GM20431 (cell line): ENCODE measurements around the gene CHMP1A.

ENCODE experiments used
- in situ Hi-C: fragments of 300-500 bp; cut with MseI, MboI; formaldehyde crosslinking; loops from one replicate; pipeline ENCODE4 v1.15.0; 2020; ENCODE audit warnings: low sequenced_read_pairs; ENCODE audit not compliant: unreplicated experiment

The CHMP1A gene

DNA sequence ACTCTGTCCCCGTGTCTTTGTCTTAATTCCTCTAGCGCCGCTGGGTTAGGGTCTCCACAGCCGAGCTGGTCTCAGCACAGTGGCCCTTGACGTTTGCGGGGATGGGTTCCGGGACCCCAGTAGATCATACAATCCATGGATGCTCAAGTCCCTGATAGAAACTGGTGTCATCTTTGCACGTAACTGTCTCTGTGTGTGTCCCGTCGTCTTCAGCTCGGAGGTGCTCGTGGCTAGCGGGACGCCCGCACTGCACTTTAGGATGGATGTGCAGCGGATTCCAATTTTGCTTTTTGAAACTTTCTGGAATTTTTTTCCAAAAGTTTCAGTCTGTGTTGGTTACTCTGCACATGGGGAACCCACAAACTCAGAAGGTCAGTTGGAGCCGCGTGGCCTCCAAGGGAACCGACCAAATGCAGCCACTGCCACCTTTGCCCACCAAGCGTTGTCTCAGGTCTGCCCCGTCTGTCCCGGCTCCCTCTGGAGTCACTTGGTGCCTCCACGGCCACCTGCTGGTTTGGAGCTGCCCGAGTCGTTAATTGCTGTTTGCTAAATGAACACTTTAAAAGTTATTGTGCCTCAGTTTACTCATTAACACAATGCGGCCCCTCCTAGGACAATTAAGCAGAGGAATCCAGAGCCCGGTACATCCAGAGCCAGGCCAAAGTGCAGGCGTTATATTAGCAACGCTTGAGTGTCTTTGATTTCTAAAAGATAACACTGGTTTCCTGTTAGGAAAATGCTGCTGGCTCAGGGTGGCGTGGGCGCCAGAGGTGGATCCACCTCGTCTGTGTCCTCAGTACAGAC lies 49.4 kb downstream of the CHMP1A start:
- in situ Hi-C loops: no loop called here

- in situ Hi-C loops: no loop called here
Measured at GRCh38 chr16:89607453-89607852, 50.1 kb downstream of the CHMP1A start.

DNA sequence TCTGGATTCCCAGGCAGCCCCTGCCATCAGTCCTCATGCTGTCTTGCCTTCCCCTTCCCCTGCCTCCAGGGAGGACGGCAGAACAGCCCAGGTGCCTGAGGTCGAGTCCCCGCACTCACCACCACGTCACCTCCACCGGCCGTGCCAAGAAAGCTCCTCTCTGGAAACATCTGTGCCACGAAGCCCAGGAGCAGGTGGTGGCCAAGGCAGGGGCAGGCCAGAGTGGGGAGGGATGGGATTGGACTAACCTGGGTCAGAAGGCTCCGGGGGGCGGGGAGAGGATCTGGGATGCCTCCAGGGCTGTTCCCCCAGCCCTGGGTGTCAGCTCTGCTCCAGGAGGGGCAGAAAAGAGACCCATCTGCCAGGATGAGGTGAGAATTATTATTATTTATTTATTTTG lies 51.5 kb downstream of the CHMP1A start:
- in situ Hi-C loops: no loop called here

- in situ Hi-C loops: no loop called here
Measured at GRCh38 chr16:89605186-89605970, 52.1 kb downstream of the CHMP1A start.

GRCh38 chr16:89604764-89605163 lies 52.7 kb downstream of the CHMP1A start:
- in situ Hi-C loops: no loop called here

DNA sequence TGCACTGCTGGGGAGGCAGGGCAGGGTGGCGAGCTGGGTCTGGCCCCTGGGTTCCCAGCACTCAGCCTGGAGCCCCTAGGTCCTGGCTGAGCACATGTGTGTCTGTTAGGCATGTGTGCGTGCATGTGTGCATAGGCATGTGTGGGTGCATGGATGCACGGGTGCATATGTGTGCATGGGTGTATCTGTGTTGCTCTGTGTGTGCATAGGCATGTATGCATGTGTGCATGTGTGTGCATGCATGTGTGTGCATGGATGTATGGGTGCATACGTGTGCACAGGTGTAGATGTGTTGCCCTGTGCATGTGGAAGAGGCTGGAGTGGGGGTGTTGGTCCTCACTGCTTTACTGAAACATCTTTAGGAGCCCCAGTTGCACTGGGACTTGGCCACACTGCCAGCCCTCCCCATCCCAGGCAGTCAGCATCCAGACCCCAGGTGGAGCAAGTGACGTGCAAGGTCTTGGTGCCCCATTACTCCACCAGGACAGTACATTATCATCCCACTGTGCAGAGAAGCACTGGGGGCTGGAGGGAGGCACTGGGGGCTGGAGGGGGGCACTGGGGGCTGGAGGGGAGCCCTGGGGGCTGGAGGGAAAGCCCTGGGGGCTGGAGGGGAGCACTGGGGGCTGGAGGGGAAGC lies 54.4 kb downstream of the CHMP1A start:
- in situ Hi-C loops: no loop called here

DNA sequence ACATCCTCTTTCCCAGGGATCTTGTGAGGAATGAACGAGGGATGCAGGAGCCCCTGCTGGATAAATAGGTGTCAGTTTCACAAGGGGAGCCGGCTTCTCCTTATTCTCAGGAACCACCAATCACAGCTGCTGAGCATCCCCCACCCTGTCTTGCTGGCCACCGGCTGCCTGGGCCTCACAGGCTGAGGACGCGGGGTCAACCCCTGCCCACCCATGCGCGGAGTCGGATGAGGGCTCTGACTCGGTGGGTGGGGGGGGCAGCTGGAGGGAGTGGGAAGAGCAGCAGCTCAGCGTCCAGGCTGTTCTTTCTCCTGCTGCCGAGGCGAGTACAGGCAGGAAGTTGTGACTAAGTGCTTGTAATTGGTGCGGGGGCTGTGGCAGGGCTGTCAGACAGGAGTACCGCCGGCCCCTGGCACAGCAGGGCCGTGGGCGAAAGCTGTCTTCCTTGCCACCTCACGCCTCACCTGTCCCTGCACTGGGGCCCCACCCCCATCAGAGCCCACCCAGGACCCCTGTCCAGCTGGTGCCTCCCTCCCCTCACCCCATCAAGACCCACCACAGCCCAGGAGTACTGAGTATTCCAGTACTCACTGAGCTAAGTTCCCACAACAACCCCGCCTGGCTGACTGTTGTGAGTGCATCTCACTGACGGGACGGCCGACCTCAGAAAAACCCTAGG lies 55.1 kb downstream of the CHMP1A start:
- in situ Hi-C loops: no loop called here

DNA sequence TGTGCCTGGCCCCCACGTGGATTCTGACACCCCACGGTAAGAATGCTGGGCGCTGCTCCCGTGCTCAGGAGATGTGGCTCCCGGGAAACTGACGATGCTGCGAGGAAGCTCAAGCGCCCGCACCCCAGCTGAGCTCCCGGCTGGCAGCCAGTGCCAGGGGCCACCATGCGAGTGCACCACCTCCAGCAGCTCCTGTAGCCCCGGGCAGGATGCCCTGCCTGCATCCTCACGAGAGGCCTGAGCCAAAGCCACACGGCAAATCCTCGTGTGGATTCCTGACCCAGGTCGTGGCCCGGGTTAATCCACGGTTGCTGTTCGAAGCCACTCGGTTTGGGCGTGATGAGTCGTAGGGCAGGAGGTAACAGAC lies 55.6 kb downstream of the CHMP1A start:
- in situ Hi-C loops: no loop called here

DNA sequence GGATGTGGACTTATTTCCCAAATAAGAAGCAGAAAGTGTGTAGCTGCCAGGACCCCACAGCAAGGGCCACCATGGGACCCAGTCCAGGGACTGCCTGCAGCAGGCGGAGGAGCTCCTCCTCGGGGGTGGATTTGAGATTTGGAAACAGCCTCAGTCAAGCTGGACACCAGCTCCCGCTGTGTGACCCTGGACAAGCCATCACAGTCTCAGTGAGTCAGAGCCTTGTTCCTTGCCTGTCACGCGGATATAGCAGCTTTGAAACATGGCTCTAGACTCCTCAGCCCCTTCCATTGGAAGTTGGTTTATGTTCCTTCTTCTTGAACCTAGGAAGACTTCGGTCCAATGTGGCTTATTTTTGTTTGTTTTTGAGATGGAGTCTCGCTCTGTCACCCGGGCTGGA lies 56.6 kb downstream of the CHMP1A start:
- in situ Hi-C loops: no loop called here

DNA sequence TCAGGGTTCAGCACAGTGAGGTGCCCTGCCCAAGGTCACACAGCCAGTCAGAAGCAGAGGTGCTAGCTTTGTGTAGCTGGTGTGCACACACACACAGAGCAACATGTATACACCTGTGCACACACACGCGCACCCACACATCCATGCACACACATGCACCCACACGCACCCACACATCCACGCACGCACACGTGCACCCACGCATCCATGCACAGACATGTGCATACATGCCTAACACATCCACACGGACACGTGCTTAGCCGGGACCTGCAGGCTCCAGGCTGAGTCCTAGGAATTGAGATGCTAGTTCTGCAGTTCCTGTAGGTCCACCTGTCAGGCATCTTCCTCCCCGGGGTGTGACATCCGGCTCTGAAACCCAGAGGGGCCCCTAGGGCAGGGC lies 57.1 kb downstream of the CHMP1A start:
- in situ Hi-C loops: no loop called here

DNA sequence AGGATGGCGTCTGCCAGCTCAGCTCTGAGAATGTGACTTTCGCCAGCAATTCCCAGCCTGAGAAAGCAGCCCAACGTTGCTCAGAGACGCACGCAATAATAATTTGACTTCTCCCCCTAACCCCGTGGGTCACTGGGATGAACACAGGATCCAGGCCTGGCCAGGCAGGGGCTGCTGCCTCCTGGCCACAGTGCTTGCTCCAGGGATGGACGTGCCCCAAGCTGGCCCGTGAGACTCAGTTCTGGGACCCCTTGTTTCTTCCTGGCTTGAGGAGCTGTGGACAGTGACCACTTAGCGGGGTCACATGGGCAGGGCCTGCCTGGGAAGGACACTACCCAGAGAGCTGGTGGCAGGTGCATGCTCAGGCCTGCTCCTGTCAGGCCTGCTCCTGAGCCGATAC lies 57.6 kb downstream of the CHMP1A start:
- in situ Hi-C loops: no loop called here

DNA sequence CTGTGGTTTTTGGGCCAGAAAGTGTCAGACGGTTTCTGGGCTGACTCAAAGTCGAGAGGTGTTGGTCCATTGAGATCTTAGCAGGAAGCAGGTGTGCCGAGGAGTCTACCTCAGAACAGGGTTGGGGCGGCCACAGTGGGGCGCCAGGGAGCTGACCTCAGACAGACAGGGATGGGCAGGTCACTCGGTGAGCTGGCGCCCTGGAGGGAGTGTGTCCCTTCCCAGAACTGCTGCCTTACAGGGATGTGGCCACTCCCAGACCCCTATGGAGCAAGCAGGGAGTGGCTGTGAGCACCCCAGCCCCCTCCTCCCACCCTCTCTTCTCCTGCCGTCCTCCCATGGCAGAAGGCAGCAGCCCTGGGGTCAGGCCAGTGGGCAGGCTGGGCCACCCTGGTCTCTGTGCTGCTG lies 58.1 kb downstream of the CHMP1A start:
- in situ Hi-C loops: no loop called here

- in situ Hi-C loops: no loop called here
Measured at GRCh38 chr16:89598199-89598598, 59.3 kb downstream of the CHMP1A start.

DNA sequence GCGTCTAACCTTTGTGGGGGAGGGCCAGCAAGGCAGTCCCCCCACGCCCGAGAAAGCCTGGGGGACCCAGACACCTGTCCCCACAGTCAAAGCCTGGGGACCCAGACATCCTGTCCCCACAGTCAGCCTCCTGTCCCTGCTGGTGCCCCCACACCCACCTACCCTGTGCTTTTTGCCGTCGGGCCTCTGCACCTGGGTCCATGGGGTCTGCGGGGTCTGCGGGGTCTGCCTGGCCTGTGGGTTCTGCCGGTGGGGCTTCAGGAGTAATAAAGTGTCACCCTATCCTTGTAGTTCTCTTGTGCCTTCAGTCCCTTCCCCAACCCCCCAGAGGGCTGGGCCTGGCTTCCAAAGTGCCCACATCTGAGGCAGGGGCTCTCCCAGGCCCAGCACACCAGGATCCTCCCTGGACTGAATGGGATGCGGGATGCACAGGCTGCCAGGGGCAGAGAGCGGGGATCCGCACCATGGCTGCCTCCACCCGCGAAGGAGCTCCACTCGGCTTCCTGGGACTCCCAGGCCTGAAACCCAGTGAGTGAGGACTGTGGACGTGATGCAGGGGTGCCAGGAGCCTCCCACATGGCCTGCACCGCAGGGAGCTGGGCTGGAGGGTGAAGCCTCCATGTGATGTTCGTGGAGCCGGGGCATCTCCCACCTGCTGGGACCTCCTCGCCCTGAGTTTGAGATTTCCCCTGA lies 60.4 kb downstream of the CHMP1A start:
- in situ Hi-C loops: no loop called here

DNA sequence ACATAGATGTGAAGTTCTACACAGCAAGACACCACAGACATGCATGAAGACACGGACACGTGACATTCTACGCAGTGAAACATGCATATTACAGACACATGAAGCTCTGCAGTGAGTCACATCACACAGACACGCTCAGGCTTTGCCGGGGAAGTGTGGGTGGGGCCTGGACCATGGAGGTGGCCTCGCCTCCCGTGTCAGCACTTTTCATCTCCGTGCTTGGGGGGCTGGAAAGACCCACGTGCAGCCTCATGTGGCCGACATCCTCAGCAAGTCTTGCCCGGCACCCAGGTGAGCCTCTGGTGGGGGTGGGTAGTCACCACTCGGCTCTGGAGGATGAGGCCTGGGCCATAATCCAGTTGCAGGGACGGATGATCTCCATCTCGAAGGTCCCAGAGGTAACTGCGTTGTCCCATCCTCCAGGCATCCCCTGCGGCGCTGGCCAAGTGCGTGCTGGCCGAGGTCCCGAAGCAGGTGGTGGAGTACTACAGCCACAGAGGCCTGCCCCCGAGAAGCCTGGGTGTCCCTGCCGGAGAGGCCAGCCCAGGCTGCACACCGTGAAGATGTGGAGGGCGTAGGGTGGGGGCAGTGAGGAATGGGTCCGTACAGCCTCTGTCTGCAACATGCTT lies 61.3 kb downstream of the CHMP1A start:
- in situ Hi-C loops: no loop called here

GRCh38 chr16:89595330-89596060 lies 62.0 kb downstream of the CHMP1A start:
- in situ Hi-C loops: no loop called here
